NCI-H526 (cell line): ENCODE measurements around the gene CFI.

ENCODE experiments used
- DNase-seq, 2 experiments: peaks; one replicate each; lab custom pipeline; 2025; lab: John Stamatoyannopoulos, UW

CFI gene

DNA sequence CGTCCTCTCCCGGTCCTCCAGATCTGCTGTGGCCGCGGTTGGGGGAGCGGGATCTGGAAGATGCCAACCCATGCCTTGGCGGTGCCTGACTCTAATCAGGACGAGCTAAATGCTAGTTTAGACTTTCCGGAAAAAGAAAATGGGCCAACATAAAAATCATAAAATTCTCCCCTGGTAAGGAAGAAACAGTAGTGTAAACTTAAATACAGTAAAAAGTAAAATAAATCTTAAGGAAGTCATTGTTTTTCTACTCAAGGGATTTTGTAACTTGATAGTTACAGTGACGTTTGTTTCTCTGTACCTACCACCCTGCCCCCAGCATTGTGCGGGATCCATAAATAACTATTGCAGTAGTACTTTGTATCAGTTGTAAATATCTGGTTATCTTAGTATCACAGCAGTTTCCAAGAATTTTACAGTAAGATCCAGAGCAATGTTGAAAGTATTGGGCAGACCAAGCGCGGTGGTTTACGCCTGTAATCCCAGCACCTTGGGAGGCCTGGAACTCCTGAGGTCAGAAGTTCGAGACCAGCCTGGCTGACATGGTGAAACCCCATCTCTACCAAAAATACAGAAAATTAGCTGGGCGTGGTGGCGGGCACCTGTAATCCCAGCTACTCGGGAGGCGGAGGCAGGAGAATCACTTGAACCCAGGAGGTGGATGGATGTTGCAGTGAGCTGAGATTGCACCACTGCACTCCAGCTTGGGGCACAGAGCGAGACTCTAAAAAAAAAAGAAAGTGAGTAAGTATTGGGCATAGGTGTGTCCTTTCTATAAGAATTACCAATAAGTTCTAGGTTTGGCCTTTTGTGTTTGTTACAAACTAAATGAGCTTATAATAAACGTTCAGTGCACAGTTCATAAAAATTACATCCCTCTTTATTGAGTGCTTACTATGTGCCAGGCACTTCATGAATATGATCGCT lies 70.9 kb downstream of the CFI start:
- DNase-seq, result no peak

DNA sequence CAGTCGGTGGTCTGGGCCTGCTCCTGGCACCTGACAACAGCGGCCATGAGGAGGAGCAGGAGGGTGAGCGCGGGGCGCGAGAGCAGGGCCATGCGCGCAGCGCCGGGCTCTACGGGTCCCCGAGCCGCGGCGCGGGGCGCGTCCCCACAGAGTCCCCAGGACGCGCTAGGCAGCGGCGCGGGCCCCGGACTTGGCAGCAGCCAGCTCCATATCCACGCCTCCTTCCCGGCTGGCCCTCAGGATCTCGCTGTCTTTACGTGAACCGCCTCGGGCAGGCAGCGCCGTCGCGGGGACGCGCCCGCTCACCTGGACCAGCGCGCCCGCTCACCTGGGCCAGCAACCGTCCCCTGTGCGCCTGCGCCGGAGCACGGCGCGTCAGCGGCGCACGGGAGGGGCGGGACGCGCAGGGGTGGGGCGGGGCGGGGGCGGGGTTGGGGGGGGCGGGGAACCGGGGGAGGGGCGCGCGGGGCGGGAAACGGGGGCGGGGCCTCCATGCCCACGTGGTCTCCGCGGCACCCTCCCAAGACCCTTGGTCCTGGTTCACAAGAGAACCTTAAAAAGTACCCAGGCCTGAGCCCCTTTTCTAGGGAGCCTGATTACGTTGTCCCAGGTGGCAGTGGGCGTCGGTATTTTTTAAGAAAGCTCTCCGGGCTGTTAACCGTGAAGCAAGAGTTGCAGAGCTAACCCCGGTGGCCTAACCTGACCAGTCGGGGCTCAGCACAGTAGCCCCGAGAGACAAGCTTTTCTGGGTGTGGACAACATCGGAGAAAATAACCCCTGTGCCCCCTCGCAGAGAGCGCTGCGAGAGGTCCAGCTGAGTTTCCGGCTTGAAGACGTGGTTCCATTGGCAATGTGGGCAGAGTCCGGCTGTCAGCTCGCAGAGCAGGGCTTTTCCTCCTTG lies 71.8 kb downstream of the CFI start, which contains the start of gene PLA2G12A:
Gene PLA2G12A (minus strand): TSS at position 353 of the 901 bp plus-strand sequence. CDS start 261 bp downstream, at position 92.
- DNase-seq, result peak; percentile 85 to 95

DNA sequence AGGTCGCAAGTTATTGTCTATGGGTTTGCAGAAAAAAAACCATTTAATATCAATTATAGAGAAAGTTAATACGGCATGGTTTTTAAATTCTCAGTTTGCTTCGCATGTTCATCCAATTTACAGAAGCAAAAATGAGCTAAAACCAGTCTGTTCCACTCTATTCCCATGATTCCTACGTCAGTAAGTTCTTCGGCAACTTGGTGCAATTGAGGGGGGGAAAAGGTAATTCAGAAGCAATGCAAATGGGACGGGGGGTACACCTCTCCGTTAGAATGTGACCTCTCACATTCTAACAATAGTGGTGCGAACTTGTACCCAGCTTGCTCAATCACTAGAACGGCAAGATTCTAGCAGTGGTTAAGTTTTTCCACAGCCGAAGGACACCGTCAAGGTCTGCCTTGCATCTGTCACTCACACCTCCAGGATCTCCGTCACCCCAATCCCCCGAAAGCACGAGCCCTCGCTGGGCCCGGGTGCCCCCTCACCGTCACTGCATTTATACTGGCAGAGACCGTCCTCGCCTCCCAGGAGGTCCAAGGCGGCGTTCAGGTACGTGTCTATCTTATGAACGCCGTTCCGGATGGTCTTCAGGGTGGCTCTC lies 72.6 kb downstream of the CFI start:
- DNase-seq, result peak; percentile 31 to 48

DNA sequence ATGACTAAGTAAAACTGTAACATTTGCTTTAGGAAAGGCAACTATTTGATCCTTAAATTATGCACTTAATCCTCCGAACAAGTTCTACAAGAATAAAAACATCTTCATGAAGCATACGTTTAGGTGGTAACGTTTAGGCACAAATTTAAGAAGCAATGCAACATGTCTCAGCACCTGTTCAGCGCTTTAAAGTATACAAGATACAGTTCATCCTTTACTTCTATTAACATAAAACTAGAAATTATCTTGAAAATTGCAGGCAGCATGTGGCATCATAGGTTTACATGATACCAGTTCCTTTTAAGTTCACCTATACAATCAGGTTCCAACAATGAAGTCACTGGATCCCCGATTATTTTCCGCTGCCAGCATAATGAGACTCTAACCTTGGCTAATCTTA lies 73.4 kb downstream of the CFI start:
- DNase-seq, result peak in 1 of 2 experiments; percentile 22

DNA sequence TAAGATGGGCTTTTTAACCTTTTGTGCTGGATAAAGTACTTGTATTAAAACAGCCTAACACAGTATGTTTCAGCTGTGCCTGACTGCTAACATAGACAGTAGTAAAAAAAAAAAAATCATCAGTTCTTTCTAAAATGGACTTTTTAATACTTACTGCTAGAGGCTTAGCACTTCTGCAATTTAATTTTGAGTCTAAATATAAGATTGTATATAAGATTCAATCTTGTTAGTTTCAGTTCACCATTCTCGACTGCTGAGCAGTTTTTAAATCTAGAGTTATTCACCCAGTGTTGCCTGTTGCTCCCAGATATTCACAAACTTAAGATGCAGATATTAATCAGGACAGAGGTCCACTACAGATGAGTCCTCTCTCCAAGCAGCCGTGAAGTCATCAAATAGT lies 78.7 kb downstream of the CFI start:
- no peak for DNase-seq

DNA sequence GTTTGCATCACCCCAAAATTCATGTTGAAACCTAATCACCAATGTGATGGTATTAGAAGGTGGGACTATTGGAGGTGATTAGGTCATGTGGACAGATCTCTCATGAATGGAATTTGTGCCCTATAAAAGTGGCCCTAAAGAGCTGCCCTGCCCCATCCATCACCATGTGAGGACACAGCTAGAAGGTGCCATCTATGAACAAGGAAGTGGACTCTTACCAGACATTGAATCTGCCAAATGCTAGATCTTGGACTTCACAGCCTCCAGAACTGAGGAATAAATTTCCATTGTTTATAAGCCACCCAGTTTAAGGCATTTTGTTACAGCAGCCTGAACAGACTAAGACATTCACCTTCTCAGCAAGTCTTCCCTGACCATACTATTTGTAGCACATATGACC lies 79.4 kb downstream of the CFI start:
- no peak for DNase-seq

DNA sequence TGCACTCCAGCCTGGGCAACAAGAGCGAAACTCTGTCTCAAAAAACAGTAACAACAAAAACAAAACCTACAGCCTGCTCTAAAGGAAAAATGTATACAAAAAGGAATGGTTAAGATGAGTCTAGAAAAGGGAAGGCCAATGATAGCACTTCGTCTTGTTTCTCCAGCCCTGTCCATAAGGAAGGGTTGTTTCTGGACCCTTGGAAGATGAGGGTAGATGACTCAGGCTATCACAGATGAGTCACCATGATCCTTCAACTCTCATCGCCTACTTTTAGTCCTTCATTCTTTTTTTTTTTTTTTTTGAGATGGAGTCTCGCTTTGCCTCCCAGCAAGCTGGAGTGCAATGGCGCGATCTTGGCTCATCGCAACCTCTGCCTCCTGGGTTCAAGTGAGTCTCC lies 80.8 kb downstream of the CFI start:
- no peak for DNase-seq

DNA sequence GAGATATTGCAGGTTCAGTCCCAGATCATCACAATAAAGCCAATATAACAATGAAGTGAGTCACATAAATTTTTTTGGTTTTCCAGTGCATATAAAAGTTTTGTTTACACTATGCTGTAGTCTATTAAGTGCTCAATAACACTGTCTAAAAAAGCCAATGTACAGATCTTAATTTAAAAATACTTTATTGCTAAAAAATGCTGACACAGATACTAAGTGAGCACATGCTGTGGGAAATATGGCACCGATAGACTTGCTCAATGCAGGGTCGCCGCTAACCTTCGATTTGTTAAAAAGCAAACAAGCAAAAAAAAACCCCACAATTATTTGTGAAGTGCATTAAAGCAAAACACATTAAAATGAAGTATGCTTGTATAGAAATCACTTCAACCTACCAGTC lies 82.2 kb downstream of the CFI start:
- DNase-seq, result no peak

DNA sequence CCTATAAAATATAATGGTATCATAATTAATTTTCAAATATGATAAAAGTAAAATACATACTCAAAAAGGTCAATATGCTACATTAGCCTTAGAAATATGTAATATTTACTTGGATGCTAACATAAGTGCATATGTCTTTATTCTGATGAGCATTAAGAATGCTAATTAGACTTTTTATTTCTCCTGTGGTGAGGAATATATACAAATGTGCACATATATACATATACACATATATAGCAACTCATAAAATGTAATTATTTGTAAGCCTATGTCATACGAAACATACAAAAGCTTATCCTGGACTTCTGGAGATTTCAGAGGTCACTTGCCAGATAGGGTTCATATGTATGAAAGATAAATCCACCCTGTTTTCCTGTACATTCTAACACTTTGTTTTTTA lies 83.0 kb downstream of the CFI start:
- no peak for DNase-seq

DNA sequence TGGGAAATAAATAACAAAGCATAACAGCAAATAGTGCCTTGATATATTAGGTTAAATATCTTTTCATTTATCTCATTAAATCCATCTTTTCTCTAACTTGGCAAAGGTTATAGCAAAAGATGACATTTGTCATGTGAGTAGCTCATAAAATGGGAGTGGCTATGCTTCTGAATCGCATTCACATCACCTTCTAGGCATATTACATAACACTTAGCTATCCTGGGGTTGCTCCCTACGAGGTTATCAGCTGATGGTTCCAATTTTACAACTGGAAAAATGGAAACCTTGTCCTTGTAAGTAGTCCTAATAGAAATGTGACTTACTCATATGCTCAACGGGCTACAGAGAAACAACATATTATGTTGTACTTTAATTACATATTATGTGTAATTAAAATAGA lies 88.3 kb downstream of the CFI start:
- no peak for DNase-seq

DNA sequence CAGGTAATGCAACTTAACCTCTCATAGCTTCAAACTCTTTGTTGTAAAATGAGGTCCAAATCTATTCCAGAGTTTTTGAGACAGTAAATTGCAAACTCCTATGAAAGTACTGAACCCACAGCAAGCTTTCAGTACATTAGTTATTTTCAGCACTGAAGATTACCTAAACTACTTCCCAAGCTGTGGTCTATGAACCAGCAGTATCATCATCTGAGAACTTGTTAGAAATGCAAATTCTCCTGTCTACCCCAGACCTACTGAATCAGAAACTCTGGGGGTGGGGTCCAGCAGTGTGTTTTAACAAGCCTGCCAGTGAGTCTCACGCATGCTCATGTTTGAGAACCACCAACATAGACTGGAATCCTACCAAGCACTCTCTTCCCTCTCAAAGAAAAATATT lies 92.8 kb downstream of the CFI start:
- peak in 1 of 2 experiments; percentile 38 for DNase-seq

DNA sequence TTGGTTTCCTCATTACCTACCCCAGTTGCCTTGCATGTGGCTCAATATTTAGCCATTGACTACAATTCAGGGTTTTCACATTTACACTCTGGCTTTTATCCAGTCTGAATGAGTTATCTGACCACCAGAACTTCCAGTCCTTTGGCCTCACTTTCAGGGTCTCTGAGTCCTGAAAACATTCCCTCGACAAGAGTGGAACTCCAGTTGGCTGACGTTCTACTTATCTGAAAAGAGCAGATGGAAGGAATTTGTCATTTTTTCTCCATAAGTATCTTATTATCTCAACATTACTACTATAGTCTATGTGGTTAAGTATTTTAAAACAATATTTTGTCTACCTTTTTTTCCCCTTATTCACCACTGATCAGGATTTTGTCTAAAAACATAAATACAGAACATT lies 93.4 kb downstream of the CFI start:
- no peak for DNase-seq

DNA sequence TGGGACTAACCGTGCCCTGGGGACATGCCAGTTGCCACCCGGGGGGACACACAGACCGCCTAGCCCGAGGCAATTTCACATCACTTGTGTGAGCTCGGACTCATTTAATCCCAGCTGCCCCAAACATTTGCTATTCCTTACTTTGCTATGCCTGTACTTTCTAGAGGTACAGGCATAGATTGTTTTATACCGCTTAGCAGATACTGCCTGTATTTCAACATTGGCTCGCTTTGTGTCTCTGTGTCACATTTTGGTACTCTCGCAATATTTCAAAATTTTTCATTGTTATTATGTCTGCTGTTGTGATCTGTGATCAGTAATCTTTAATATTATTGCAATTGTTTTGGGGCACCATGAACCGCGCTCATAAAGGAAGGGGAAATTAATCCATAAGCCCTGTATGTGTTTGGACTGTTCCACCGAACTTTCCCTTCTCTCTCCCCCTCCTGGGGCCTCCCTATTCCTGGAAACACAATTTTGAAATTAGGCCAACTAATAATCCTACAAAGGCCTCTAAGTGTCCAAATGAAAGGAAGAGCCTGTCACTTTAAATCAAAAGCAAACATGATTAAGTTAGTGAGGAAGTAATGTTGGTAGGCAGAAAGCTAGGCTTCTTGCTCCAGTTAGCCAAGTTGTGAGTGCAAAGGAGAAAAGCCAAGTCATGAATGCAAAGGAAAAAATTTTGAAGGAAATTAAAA lies 98.0 kb downstream of the CFI start:
- peak in 1 of 2 experiments; percentile 34 for DNase-seq

DNA sequence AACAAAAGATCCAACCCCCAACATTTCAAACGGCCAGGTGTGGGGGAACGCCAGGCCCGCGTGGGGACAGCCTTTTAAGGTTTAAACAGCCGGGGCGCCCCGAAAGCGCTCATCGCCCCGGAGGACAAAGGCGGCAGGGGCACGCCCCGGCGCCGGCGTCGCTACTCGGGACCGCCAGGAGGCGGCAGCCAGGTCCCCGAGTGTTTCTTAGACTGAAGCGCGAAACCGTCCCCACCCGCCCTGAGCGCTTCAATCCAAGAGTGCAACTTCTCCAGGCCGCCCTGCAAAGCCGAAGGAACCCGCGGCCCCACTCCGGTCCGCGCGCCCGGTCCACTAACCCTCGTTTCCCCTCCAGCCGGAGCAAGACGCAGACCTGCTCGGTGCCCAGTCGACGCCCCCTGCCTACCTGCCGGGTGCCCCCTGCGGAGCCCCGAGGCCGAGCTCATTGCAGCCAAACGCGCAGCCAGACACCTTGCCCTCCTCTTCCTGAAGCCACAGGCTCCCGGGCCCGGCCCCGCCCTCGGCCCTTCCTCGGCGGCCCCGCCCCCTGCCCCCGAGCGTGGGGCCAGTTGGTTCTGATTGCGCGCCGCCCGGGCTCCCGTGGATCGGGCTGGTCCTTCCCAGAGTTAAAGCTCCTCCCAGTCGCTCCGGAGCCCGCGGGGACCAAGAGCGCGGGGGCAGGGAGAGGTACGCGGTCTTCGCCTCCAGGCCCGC lies 98.7 kb downstream of the CFI start, which contains the start of gene CASP6:
Gene CASP6 (minus strand): TSS at position 496 of the 714 bp plus-strand sequence. CDS start 50 bp downstream, at position 446.
- peak; percentile 83 to 93 for DNase-seq

DNA sequence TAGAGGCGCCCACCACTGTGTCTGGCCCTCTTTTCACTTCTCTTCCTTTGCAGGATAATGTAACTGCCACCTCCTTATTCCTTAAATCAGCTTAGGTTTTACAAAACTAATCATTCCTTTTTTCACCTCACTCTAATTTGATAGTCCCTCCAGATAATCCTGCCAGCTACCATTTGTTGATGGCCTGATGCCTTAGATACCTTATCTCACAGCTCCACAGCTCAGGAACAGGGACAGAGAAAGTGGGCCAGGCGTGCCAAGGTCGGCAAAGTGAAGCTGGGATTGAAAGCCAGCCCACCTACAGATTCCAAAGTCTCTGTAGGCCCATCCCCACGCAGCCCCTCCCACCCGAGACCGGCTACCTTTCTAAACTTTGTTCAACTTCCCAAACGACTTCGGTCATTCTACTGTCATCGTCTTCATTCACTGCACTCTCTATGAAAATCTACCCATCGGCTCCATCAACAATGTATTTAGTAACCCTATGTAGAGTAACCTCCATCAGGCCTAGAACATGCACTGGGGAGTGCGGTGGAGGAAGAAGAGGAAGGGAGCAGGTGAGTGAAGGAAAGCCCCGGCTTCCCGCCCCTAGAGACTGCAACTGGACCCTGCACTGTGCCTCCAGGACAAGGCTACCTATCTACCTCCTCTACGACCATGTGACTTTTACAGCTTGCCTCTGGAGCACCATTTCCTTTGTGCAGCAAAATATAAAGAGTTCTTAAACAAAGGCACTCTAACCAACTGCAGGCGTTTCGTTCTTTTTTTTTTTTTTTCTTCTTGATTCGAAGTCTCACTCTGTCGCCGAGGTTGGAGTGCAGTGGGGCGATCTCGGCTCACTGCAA lies 100.0 kb downstream of the CFI start:
- DNase-seq, result peak; percentile 52 to 75

DNA sequence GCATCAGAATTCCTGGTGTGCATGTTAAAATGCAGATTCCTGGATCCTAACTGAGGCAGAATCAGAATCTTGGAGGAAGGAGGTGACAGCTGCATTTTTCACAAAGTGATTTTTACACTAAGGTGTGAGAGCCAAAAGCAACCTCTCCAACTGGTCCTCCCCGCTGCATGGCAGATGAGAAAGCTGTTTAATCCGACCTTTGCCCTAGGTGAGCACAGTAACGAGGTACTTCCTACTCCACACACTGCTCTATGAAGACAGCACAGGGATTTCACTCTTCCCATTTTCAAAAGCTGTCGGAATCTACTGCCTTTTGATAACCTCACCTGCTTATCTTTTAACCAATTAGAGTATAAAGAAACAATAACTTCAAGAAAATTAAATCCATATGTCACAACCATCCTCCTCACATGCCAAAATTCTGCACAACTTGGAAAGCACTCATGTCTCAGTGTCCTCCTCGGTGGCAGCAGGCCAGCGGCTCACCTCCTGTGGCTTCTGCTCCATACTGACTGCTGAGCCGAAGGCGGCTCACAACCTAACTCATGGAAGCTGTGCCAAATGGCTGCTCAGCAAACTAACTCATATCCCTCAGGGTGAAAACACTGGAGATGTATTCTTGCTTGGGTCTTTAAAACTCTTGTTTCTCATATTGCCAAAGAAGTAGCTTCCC lies 102.1 kb downstream of the CFI start:
- peak in 1 of 2 experiments; percentile 19 for DNase-seq

DNA sequence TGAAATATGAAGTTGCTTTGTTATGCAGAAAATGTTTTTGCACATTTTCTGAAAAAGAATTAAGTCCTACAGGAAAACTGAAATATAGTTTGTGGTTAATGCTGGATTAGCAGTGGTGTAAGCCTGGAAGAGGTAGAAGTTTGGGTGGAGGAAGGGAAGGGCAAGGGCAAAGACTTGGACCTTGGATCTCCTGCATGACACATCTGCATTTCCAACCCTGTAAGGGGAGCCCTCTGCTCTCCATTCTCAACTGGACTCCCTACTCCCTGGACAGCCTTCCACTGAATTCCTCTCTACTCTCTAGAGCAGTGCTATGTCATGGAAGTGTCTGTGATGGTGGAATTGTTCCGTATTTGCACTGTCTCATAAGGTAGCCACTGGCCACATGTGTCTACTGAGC lies 103.1 kb downstream of the CFI start:
- no peak for DNase-seq

DNA sequence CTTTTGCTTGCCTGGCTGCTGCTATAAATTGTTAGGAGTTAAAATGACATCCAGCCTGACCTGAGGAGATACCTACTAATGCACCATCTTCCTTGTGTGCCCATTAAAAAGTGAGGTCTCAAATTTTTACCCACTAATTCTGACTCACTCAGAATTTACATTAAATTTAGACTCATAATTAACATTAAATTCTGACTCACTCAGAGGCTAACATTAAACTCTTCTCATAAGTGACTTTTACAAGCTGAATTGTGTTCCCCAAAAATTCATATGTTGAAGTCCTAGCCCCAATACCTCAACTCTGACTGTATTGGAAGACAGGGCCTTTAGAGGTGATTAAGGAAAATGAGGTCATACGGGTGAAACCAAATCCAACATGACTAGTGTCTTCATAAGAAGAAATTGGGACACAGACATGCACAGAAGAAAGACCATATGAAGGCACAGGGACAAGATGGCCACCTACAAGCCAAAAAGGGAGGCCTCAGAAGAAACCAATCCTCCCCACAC lies 110.3 kb downstream of the CFI start:
- DNase-seq, result no peak
